IPS DF 19.7 (cell line): ENCODE measurements around the gene NIPAL3.
A peak's percentile ranks its signal among the peaks of the same experiment; 100 is the strongest.

Source experiments
- DNase-seq: peaks from one replicate; pipeline ENCODE4 v3.0.0-alpha.2; 2013; ENCODE audit warnings: low read depth, low spot score

NIPAL3 gene

GRCh38 chr1:24415334-24415909, at the start of gene NIPAL3:
NIPAL3 (plus strand) TSS chr1:24415802; CDS start chr1:24419548, 3,746 bp downstream.
- DNase-seq = peak; percentile 99

- DNase-seq = no peak
Observed at GRCh38 chr1:24366707-24367106, 48.9 kb upstream of the NIPAL3 start.

GRCh38 chr1:24369199-24369598, 46.4 kb upstream of the NIPAL3 start:
- no peak for DNase-seq

- DNase-seq = no peak
Observed at GRCh38 chr1:24369801-24370200, 45.8 kb upstream of the NIPAL3 start.

- DNase-seq = no peak
Observed at GRCh38 chr1:24373044-24373443, 42.6 kb upstream of the NIPAL3 start.

- DNase-seq = no peak
Observed at GRCh38 chr1:24373710-24374109, 41.9 kb upstream of the NIPAL3 start.

- DNase-seq = no peak
Observed at GRCh38 chr1:24374891-24375786, 40.5 kb upstream of the NIPAL3 start.

GRCh38 chr1:24379733-24380315, 35.8 kb upstream of the NIPAL3 start:
- no peak for DNase-seq

GRCh38 chr1:24380508-24380907, 35.1 kb upstream of the NIPAL3 start:
- DNase-seq = no peak

GRCh38 chr1:24381256-24381655, 34.3 kb upstream of the NIPAL3 start:
- no peak for DNase-seq

- no peak for DNase-seq
Observed at GRCh38 chr1:24382165-24382577, 33.4 kb upstream of the NIPAL3 start.

- no peak for DNase-seq
Observed at GRCh38 chr1:24383381-24383940, 32.1 kb upstream of the NIPAL3 start.

GRCh38 chr1:24384251-24385090, 31.1 kb upstream of the NIPAL3 start:
- DNase-seq = no peak

GRCh38 chr1:24385160-24385940, 30.3 kb upstream of the NIPAL3 start:
- no peak for DNase-seq

- DNase-seq = no peak
Observed at GRCh38 chr1:24386241-24386640, 29.4 kb upstream of the NIPAL3 start.

- no peak for DNase-seq
Observed at GRCh38 chr1:24386931-24387330, 28.7 kb upstream of the NIPAL3 start.

- no peak for DNase-seq
Observed at GRCh38 chr1:24387636-24388175, 27.9 kb upstream of the NIPAL3 start.

GRCh38 chr1:24388331-24388885, 27.2 kb upstream of the NIPAL3 start:
- DNase-seq = no peak

GRCh38 chr1:24389231-24389678, 26.3 kb upstream of the NIPAL3 start:
- no peak for DNase-seq
